Endothelial cell of umbilical vein (primary cell): ENCODE data around the gene COX7A2L. TPM values are rescaled to one million over a fixed set of nuclear protein-coding genes. Genes with fewer than 3 reads are reported as not detected.
"Not testable (repeated sequence)": the region's sequence is repeated elsewhere in the genome, so short reads cannot be mapped to it uniquely, and the experiment has no call there.

ENCODE experiments used
- BruUV-seq: library from RNA; stranded (reverse); fragments of 400-500 nt; replicated peaks from 2 replicates; lab custom pipeline; 2021; lab: Mats Ljungman, UMichigan
- CTCF ChIA-PET: fragments of 300-600, 350-600 bp; sonication (Branson Sonifier 250); formaldehyde crosslinking; loops from one replicate; lab custom pipeline; 2021; ENCODE audit warnings: antibody characterized with exemption, inconsistent platforms; lab: Charles Lee
- POLR2A ChIA-PET: fragments of 300-600, 350-600 bp; sonication (Branson Sonifier 250); formaldehyde crosslinking; loops from one replicate; lab custom pipeline; 2021; ENCODE audit warnings: antibody characterized with exemption, inconsistent platforms; lab: Charles Lee
- DNase-seq: peaks from one replicate; pipeline ENCODE4 v3.0.0-alpha.2; 2011; ENCODE audit warnings: low read depth, low spot score
- FAIRE-seq: peaks from 2 replicates; lab custom pipeline; 2011; peaks lifted over from hg19 to GRCh38; lab: Jason Lieb, UNC
- H2AFZ ChIP-seq: 2 replicates; pipeline ENCODE4 v1.6.0; 2012; ENCODE audit warnings: low read depth, low read length, control low read depth, inconsistent platforms
- H3K27ac ChIP-seq: 2 replicates; pipeline ENCODE4 v1.5.1; 2011; ENCODE audit warnings: low read depth, mild to moderate bottlenecking, control low read depth, low read length, moderate library complexity; ENCODE audit not compliant: insufficient read depth
- H3K27me3 ChIP-seq, 2 experiments: 2 replicates each; pipeline versions ENCODE4 v1.6.0 to v1.6.1; 2011; ENCODE audit warnings: low read length in 2 of 2, mixed read lengths in 1 of 2; ENCODE audit not compliant: control insufficient read depth in 2 of 2, insufficient read depth in 2 of 2
- H3K36me3 ChIP-seq, 2 experiments: 2 replicates in 1 of 2; 3 replicates in 1 of 2; pipeline ENCODE4 v1.5.1; 2011; ENCODE audit warnings: low read length in 2 of 2, mild to moderate bottlenecking in 1 of 2, moderate library complexity in 1 of 2; ENCODE audit not compliant: control insufficient read depth in 2 of 2, insufficient read depth in 2 of 2; ENCODE audit errors: extremely low read depth in 1 of 2
- H3K4me1 ChIP-seq: 3 replicates; pipeline ENCODE4 v1.5.1; 2011; ENCODE audit warnings: mild to moderate bottlenecking, low read length; ENCODE audit not compliant: control insufficient read depth, insufficient read depth; ENCODE audit errors: extremely low read depth
- H3K4me2 ChIP-seq: 2 replicates; pipeline ENCODE4 v1.6.1; 2011; ENCODE audit warnings: low read length, control low read depth, mixed read lengths; ENCODE audit not compliant: insufficient read depth
- H3K4me3 ChIP-seq, 3 experiments: fragments of 200-600 bp in 1 of 3; sonication (generic), shearing (Covaris generic) in 1 of 3; replicated peaks in 1 of 3; 2 replicates each; pipeline ENCODE4 v1.5.1; 2011 to 2016; ENCODE audit warnings: control low read depth in 3 of 3, low read length in 3 of 3, mild to moderate bottlenecking in 2 of 3, inconsistent platforms in 1 of 3, low read depth in 1 of 3, moderate library complexity in 1 of 3; ENCODE audit not compliant: insufficient read depth in 1 of 3
- H3K79me2 ChIP-seq: 2 replicates; pipeline ENCODE4 v1.6.0; 2012; ENCODE audit warnings: low read length, inconsistent platforms; ENCODE audit not compliant: control insufficient read depth, insufficient read depth
- H3K9ac ChIP-seq: replicated peaks from 2 replicates; pipeline ENCODE3; 2011; ENCODE audit warnings: low read length, control low read depth; ENCODE audit not compliant: insufficient read depth; ENCODE audit errors: extremely low read depth
- H3K9me1 ChIP-seq: replicated peaks from 3 replicates; pipeline ENCODE4 v1.6.0; 2011; ENCODE audit warnings: mild to moderate bottlenecking, low read length; ENCODE audit not compliant: control insufficient read depth, insufficient read depth; ENCODE audit errors: extremely low read depth
- H3K9me3 ChIP-seq: replicated peaks from 2 replicates; pipeline ENCODE4 v1.5.1; 2012; ENCODE audit warnings: low read length, inconsistent platforms; ENCODE audit not compliant: control insufficient read depth, insufficient read depth
- H4K20me1 ChIP-seq: replicated peaks from 2 replicates; pipeline ENCODE3; 2011; ENCODE audit warnings: mild to moderate bottlenecking, low read length; ENCODE audit not compliant: control insufficient read depth, insufficient read depth; ENCODE audit errors: extremely low read depth
- EZH2 ChIP-seq: IDR thresholded peaks from 2 replicates; pipeline ENCODE4 v1.6.1; 2012; ENCODE audit warnings: borderline replicate concordance, low read depth, mild to moderate bottlenecking, moderate library complexity, low read length, inconsistent platforms; ENCODE audit not compliant: severe bottlenecking
- FOS ChIP-seq: IDR thresholded peaks from 2 replicates; pipeline ENCODE4 v1.6.1; 2011; ENCODE audit warnings: mild to moderate bottlenecking, low read length, moderate library complexity, borderline replicate concordance; ENCODE audit not compliant: insufficient read depth
- GATA2 ChIP-seq: IDR thresholded peaks from 2 replicates; pipeline ENCODE4 v1.7.0; 2011; ENCODE audit warnings: low read depth, mild to moderate bottlenecking, moderate library complexity, mixed read lengths, low read length; ENCODE audit not compliant: insufficient read length, insufficient read depth
- JUN ChIP-seq: IDR thresholded peaks from 2 replicates; pipeline ENCODE4 v1.6.1; 2011; ENCODE audit warnings: borderline replicate concordance, low read depth; ENCODE audit not compliant: insufficient read length, insufficient read depth
- MYC ChIP-seq: IDR thresholded peaks from one replicate; pipeline ENCODE4 v1.6.1; 2011; ENCODE audit warnings: mild to moderate bottlenecking, low read depth, low read length
- POLR2A ChIP-seq: IDR thresholded peaks from 2 replicates; pipeline ENCODE4 v1.6.1; 2012; ENCODE audit warnings: low read depth, mild to moderate bottlenecking, control low read depth, low read length
- POLR2AphosphoS5 ChIP-seq: IDR thresholded peaks from 2 replicates; pipeline ENCODE4 v1.6.1; 2012; ENCODE audit warnings: low read depth, mild to moderate bottlenecking, control low read depth, low read length, moderate library complexity; ENCODE audit not compliant: insufficient read depth
- dilution Hi-C: fragments of 300-500 bp; cut with MboI; formaldehyde crosslinking; loops from one replicate; pipeline ENCODE4 v1.15.0; 2019; ENCODE audit warnings: low sequenced_read_pairs; ENCODE audit not compliant: extremely low pct_ligation_motif_present
- intact Hi-C: fragments of 100-400 bp; cut with micrococcal nuclease; formaldehyde crosslinking; loops from one replicate; pipeline ENCODE4 v1.10.0; 2022
- polyA plus RNA-seq, 4 experiments: library from polyadenylated mRNA; depleted of rRNA in 3 of 4; stranded (reverse) in 3 of 4; unstranded in 1 of 4; fragments of >200 nt; gene quantifications; 2 replicates each; pipeline versions ENCODE4 v1.2.1 to v1.2.3, GENCODE V29; 2011 to 2012; ENCODE audit warnings: missing spikeins in 1 of 4
- total RNA-seq: library from RNA; stranded (reverse); gene quantifications from 2 replicates; pipeline ENCODE4 v1.2.3, GENCODE V29; 2021
- TF ChIP-seq, protein P1 (sequence below), 2 donors: IDR thresholded peaks; 1 replicate in 1 of 2; 2 replicates in 1 of 2; pipeline ENCODE4 v1.5.1; 2011; ENCODE audit warnings: low read length in 2 of 2, mild to moderate bottlenecking in 2 of 2, moderate library complexity in 2 of 2, control low read depth in 1 of 2, inconsistent platforms in 1 of 2, low read depth in 1 of 2; ENCODE audit not compliant: insufficient read depth in 1 of 2; ENCODE audit errors: extremely low read depth in 1 of 2
- TF ChIP-seq, protein P2 (sequence below): IDR thresholded peaks from 2 replicates; pipeline ENCODE4 v1.6.1; 2011; ENCODE audit not compliant: insufficient read depth, insufficient read length

The COX7A2L gene
- total and polyA plus RNA-seq, 2 donors (not counting 3 experiments of a cell fraction or from before 2014, with no cell fraction given) = 94.2 to 119 TPM

DNA sequence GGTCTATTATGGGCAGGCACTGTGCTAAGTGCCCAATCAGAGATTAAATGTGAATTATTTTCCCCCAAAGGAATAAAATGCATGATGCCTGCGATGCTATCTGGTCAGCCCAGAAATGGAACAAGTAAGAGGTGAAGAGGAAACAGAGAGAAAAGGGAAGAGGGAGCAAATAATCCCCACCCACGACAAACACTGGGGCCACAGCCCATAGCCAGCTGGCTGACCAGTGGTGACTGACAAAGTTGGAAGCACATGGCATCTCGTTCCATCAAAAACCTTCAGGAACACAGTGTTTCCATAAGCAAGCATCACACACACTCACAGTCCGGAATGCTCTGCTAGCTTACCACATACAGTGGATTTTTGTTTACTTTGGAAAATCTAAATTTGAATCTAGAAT lies 21.1 kb upstream of the COX7A2L start:
- FAIRE-seq (no peak), DNase-seq (no peak)
- no peak overlapping the region for H3K27ac ChIP-seq
- no peaks in the 10 kb centered on the region for H4K20me1 ChIP-seq
- dilution Hi-C loops (no loop called here), intact Hi-C loops (no loop called here)
- ChIA-PET POLR2A (no interaction called here), CTCF (no interaction called here)
- H3K4me1 ChIP-seq = no peaks in the 10 kb centered on the region
- H3K9ac ChIP-seq = no peak overlapping the region
- no peak overlapping the region for H2AFZ ChIP-seq
- H3K9me1 ChIP-seq = no peaks in the 10 kb centered on the region
- H3K79me2 ChIP-seq = no peaks in the 10 kb centered on the region
- no peak overlapping the region for H3K4me3 ChIP-seq
- H3K36me3 ChIP-seq = no peaks in the 10 kb centered on the region
- TF ChIP-seq POLR2AphosphoS5 (no peak), GATA2 (no peak), MYC (no peak), EZH2 (no peak), JUN (no peak), FOS (no peak), POLR2A (no peak)
- TF ChIP-seq, protein P1, sequence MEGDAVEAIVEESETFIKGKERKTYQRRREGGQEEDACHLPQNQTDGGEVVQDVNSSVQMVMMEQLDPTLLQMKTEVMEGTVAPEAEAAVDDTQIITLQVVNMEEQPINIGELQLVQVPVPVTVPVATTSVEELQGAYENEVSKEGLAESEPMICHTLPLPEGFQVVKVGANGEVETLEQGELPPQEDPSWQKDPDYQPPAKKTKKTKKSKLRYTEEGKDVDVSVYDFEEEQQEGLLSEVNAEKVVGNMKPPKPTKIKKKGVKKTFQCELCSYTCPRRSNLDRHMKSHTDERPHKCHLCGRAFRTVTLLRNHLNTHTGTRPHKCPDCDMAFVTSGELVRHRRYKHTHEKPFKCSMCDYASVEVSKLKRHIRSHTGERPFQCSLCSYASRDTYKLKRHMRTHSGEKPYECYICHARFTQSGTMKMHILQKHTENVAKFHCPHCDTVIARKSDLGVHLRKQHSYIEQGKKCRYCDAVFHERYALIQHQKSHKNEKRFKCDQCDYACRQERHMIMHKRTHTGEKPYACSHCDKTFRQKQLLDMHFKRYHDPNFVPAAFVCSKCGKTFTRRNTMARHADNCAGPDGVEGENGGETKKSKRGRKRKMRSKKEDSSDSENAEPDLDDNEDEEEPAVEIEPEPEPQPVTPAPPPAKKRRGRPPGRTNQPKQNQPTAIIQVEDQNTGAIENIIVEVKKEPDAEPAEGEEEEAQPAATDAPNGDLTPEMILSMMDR (IDR thresholded peaks at IDR 0.05; ENCODE audit: extremely low read depth in 1 of 2, insufficient read depth in 1 of 2, low read depth in 1 of 2, low read length in 2 of 2) = no peak
- TF ChIP-seq, protein P2, sequence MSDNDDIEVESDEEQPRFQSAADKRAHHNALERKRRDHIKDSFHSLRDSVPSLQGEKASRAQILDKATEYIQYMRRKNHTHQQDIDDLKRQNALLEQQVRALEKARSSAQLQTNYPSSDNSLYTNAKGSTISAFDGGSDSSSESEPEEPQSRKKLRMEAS = no peak
- H3K9me3 ChIP-seq = no peaks in the 10 kb centered on the region
- H3K27me3 ChIP-seq = peaks cover 5 to 8% of the 10 kb centered on the region in 2 experiments
- BruUV-seq = no TSS peak
- no peak overlapping the region for H3K4me2 ChIP-seq

DNA sequence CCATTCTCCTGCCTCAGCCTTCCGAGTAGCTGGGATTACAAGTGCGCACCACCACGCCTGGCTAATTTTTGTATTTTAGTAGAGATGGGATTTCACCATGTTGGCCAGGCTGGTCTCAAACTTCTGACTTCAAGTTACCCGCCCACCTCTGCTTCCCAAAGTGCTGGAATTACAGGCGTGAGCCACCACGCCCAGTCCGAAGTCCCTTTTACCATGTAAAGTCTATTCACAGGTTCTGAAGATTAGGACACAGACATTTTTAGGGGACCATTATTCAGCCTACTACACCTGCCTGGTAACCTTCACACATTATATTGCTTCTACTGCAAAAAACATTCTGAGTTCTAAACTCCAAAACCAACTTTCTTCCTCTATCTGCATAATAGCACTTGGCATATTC lies 19.0 kb upstream of the COX7A2L start:
- H3K79me2 ChIP-seq, DNase-seq, intact Hi-C loops, H3K36me3 ChIP-seq, BruUV-seq, H3K4me2 ChIP-seq, FAIRE-seq, CTCF ChIA-PET, H4K20me1 ChIP-seq, H3K9me3 ChIP-seq, H2AFZ ChIP-seq, H3K27ac ChIP-seq, POLR2A ChIA-PET, H3K9me1 ChIP-seq, H3K4me3 ChIP-seq, dilution Hi-C loops, H3K4me1 ChIP-seq, H3K27me3 ChIP-seq, H3K9ac ChIP-seq: not testable (repeated sequence)
